Upper lobe of left lung (tissue), 4 donors: ENCODE data around the gene TPT1.
"Not testable (repeated sequence)": the region's sequence is repeated elsewhere in the genome, so short reads cannot be mapped to it uniquely, and the experiment has no call there.

ENCODE experiments used
- CTCF ChIP-seq, 6 experiments: fragments of 450-650 bp in 4 of 6; fragments of 200-600 bp in 2 of 6; sonication (generic) in 2 of 6; IDR thresholded peaks; one replicate each; pipeline ENCODE4 v1.5.1; 2016 to 2019; ENCODE audit warnings: antibody characterized with exemption in 6 of 6
- POLR2AphosphoS5 ChIP-seq, 2 donors: sonication (generic); formaldehyde crosslinking; IDR thresholded peaks; one replicate each; pipeline ENCODE4 v1.5.1; 2017; ENCODE audit warnings: antibody characterized with exemption in 2 of 2

- not testable (repeated sequence) for TF ChIP-seq POLR2AphosphoS5, CTCF (IDR thresholded peaks at IDR 0.05)
Measured at GRCh38 chr13:45380708-45381107, 39.7 kb upstream of the TPT1 start.
